B cell (primary cell): ENCODE data around the gene CMIP. TPM values are rescaled to one million over a fixed set of nuclear protein-coding genes. Genes with fewer than 3 reads are reported as not detected.

Experiments used
- ATAC-seq: fragments of 200-7000 bp; cut with Tn5 transposase; one replicate; pipeline ENCODE4 v1.10.0; 2021; ENCODE audit warnings: low read depth, mild to moderate bottlenecking, moderate number of reproducible peaks, moderate library complexity
- CTCF ChIA-PET: fragments of 350-600 bp; sonication (Branson Sonifier 250); formaldehyde crosslinking; loops from one replicate; lab custom pipeline; 2021; ENCODE audit warnings: antibody characterized with exemption, inconsistent platforms; lab: Charles Lee
- POLR2A ChIA-PET: fragments of 350-600 bp; sonication (Branson Sonifier 250); formaldehyde crosslinking; loops from one replicate; lab custom pipeline; 2021; ENCODE audit warnings: antibody characterized with exemption; lab: Charles Lee
- DNase-seq: peaks from one replicate; pipeline ENCODE4 v3.0.0; 2013
- H2AFZ ChIP-seq: 2 replicates; pipeline ENCODE4 v1.6.1; 2012; ENCODE audit warnings: mild to moderate bottlenecking, low read depth, low read length; ENCODE audit not compliant: insufficient read depth, poor library complexity, severe bottlenecking
- H3K27ac ChIP-seq, 2 donors: 1 replicate in 1 of 2; 2 replicates in 1 of 2; pipeline ENCODE4 v1.5.1; 2012 to 2013; ENCODE audit warnings: low read length in 2 of 2, mild to moderate bottlenecking in 2 of 2, moderate library complexity in 1 of 2
- H3K27me3 ChIP-seq, 4 experiments: fragments of 200-600 bp in 1 of 4; sonication (generic) in 1 of 4; replicated peaks in 1 of 4; 1 replicate in 2 of 4; 2 replicates in 2 of 4; pipeline versions ENCODE4 v1.6.1 to v1.7.0; 2013 to 2016; ENCODE audit warnings: low read length in 3 of 4, mild to moderate bottlenecking in 2 of 4, mixed read lengths in 1 of 4, moderate library complexity in 1 of 4; ENCODE audit not compliant: insufficient read depth in 4 of 4, control insufficient read depth in 3 of 4; ENCODE audit errors: control extremely low read depth in 1 of 4
- H3K36me3 ChIP-seq, 2 experiments: replicated peaks in 1 of 2; 1 replicate in 1 of 2; 2 replicates in 1 of 2; pipeline versions ENCODE4 v1.6.1 to v1.7.1; 2013; ENCODE audit warnings: low read length in 1 of 2; ENCODE audit not compliant: insufficient read depth in 2 of 2, control insufficient read depth in 1 of 2; ENCODE audit errors: control extremely low read depth in 1 of 2, extremely low read depth in 1 of 2
- H3K4me1 ChIP-seq, 2 donors: fragments of 200-600 bp in 1 of 2; sonication (generic) in 1 of 2; 1 replicate in 1 of 2; 2 replicates in 1 of 2; pipeline versions ENCODE4 v1.5.1 to v1.6.1; 2013 to 2017; ENCODE audit warnings: low read length in 2 of 2; ENCODE audit not compliant: control insufficient read depth in 2 of 2, insufficient read depth in 2 of 2
- H3K4me2 ChIP-seq: replicated peaks from 2 replicates; pipeline ENCODE3; 2012; ENCODE audit warnings: mild to moderate bottlenecking, low read depth, low read length; ENCODE audit not compliant: poor library complexity, severe bottlenecking
- H3K4me3 ChIP-seq, 5 experiments: fragments of 200-600 bp in 1 of 5; sonication (generic) in 1 of 5; 1 replicate in 3 of 5; 2 replicates in 2 of 5; pipeline versions ENCODE4 v1.5.1 to v1.7.0; 2011 to 2016; ENCODE audit warnings: low read length in 4 of 5, mild to moderate bottlenecking in 4 of 5, low read depth in 2 of 5, control low read depth in 1 of 5, moderate library complexity in 1 of 5; ENCODE audit not compliant: insufficient read depth in 1 of 5; ENCODE audit errors: control extremely low read depth in 1 of 5, extremely low read depth in 1 of 5
- H3K79me2 ChIP-seq: fragments of 200-600 bp; sonication (generic); one replicate; pipeline ENCODE4 v1.6.0; 2016; ENCODE audit warnings: low read length; ENCODE audit not compliant: control insufficient read depth, insufficient read depth
- H3K9ac ChIP-seq: fragments of 200-600 bp; sonication (generic); 2 replicates; pipeline ENCODE4 v1.6.1; 2017; ENCODE audit warnings: mild to moderate bottlenecking, low read length, moderate library complexity
- H3K9me3 ChIP-seq, 3 donors: one replicate each; pipeline versions ENCODE4 v1.6.1 to v1.7.1; 2013; ENCODE audit warnings: low read length in 2 of 3; ENCODE audit not compliant: control insufficient read depth in 2 of 3, insufficient read depth in 1 of 3; ENCODE audit errors: control extremely low read depth in 1 of 3
- H4K20me1 ChIP-seq: 2 replicates; pipeline ENCODE4 v1.6.0; 2012; ENCODE audit warnings: mild to moderate bottlenecking, low read length; ENCODE audit not compliant: insufficient read depth, control insufficient read depth, poor library complexity, severe bottlenecking
- H3K27ac Mint-ChIP-seq: one replicate; pipeline ENCODE4 v1.8.0; 2021; ENCODE audit warnings: mixed read lengths
- H3K27me3 Mint-ChIP-seq: one replicate; pipeline ENCODE4 v1.8.0; 2021; ENCODE audit warnings: mixed read lengths
- H3K4me1 Mint-ChIP-seq: one replicate; pipeline ENCODE4 v1.8.0; 2021; ENCODE audit warnings: mixed read lengths
- H3K4me3 Mint-ChIP-seq: one replicate; pipeline ENCODE4 v1.8.0; 2021; ENCODE audit warnings: mixed read lengths
- H3K9me3 Mint-ChIP-seq: one replicate; pipeline ENCODE4 v1.8.0; 2022; ENCODE audit warnings: mixed read lengths; ENCODE audit not compliant: insufficient read depth
- CTCF ChIP-seq: fragments of 200-600 bp; IDR thresholded peaks from one replicate; pipeline ENCODE4 v1.8.0; 2022; ENCODE audit warnings: antibody characterized with exemption, mild to moderate bottlenecking
- EZH2 ChIP-seq: IDR thresholded peaks from 2 replicates; pipeline ENCODE4 v1.6.1; 2012; ENCODE audit warnings: borderline replicate concordance, low read depth, mild to moderate bottlenecking, moderate library complexity, low read length; ENCODE audit not compliant: insufficient read depth, poor library complexity, severe bottlenecking
- WGBS: methylation state at CpG from one replicate; pipeline ENCODE4 v1.1.5; 2013; ENCODE audit warnings: missing lambda C conversion rate; ENCODE audit not compliant: insufficient coverage; 5-methylcytosine and 5-hydroxymethylcytosine counted together
- intact Hi-C: fragments of 100-400 bp; cut with micrococcal nuclease; formaldehyde crosslinking; loops from one replicate; pipeline ENCODE4 v1.10.0; 2022
- polyA plus RNA-seq: library from polyadenylated mRNA; depleted of rRNA; stranded (reverse); fragments of >200 nt; gene quantifications from 2 replicates; pipeline ENCODE4 v1.2.3, GENCODE V29; 2012
- total RNA-seq, 2 donors: library from RNA; stranded (reverse); fragments of 120-200 nt in 1 of 2; gene quantifications; 1 replicate in 1 of 2; 2 replicates in 1 of 2; pipeline versions ENCODE4 v1.2.3 to v1.2.4, GENCODE V29; 2013 to 2022

Gene CMIP
- total and polyA plus RNA-seq, 2 donors (not counting 1 experiment from before 2014, with no cell fraction given) = 27.1 to 155 TPM

- ChIA-PET POLR2A (no interaction called here), CTCF (no interaction called here)
- Histone ChIP-seq H3K79me2 (peaks cover 100% of the 10 kb centered on the region), H3K27me3 (no peaks in the 10 kb centered on the region), H2AFZ (no peak overlapping the region), H3K4me2 (no peak overlapping the region), H3K9ac (no peak overlapping the region), H3K9me3 (peaks cover 0 to 3% (median 0%) of the 10 kb centered on the region in 3 donors), H3K4me3 (no peak overlapping the region), H3K27ac (no peak overlapping the region), H3K36me3 (peaks cover 0 to 33% of the 10 kb centered on the region in 2 experiments), H3K4me1 (peaks cover 19 to 26% of the 10 kb centered on the region in 2 donors), H4K20me1 (peaks cover 76% of the 10 kb centered on the region)
- ATAC-seq (no peak), DNase-seq (no peak)
- Mint-ChIP-seq H3K4me1 (peaks cover 73% of the 10 kb centered on the region), H3K27ac (no peak overlapping the region), H3K4me3 (no peak overlapping the region), H3K9me3 (peaks cover 4% of the 10 kb centered on the region), H3K27me3 (no peaks in the 10 kb centered on the region)
- 97% methylated on average over 12 of the region's 13 CpGs for WGBS
- TF ChIP-seq EZH2 (no peak), CTCF (no peak)
- intact Hi-C loops = no loop called here
Observed at GRCh38 chr16:81455006-81455405, 10.4 kb downstream of the CMIP start.

- ATAC-seq = no peak
- intact Hi-C loops = no loop called here
- Mint-ChIP-seq H3K9me3 (peaks cover 2% of the 10 kb centered on the region), H3K4me3 (no peak overlapping the region), H3K4me1 (peaks cover 71% of the 10 kb centered on the region), H3K27me3 (no peaks in the 10 kb centered on the region), H3K27ac (peak overlapping the region; percentile 26)
- Histone ChIP-seq H3K36me3 (peaks cover 0 to 30% of the 10 kb centered on the region in 2 experiments), H3K27ac (no peak overlapping the region), H3K27me3 (no peaks in the 10 kb centered on the region), H3K4me2 (no peak overlapping the region), H3K79me2 (peaks cover 100% of the 10 kb centered on the region), H3K9ac (no peak overlapping the region), H2AFZ (no peak overlapping the region), H3K9me3 (no peaks in the 10 kb centered on the region), H4K20me1 (peaks cover 76% of the 10 kb centered on the region), H3K4me1 (peaks cover 17 to 29% of the 10 kb centered on the region in 2 donors), H3K4me3 (no peak overlapping the region)
- CTCF ChIA-PET = no interaction called here
- no peak for TF ChIP-seq EZH2
- no peak for TF ChIP-seq CTCF
- 94% methylated on average over 16 of the region's 17 CpGs for WGBS
- DNase-seq = no peak
- POLR2A ChIA-PET = interaction anchor here (0.7 kb wide), 1 partner anchor 46 kb away, joined by 3 read pairs; no protein-coding TSS in a partner anchor
Observed at GRCh38 chr16:81455720-81456494, 11.3 kb downstream of the CMIP start.
